GM21576 (cell line): ENCODE measurements around the gene TNS1.
"Not testable (repeated sequence)": the region's sequence is repeated elsewhere in the genome, so short reads cannot be mapped to it uniquely, and the experiment has no call there.

ENCODE experiments used
- ATAC-seq: cut with Tn5 transposase; IDR thresholded peaks from one replicate; pipeline ENCODE4 v1.9.1; 2021; ENCODE audit warnings: mild to moderate bottlenecking, moderate library complexity; ENCODE audit not compliant: unreplicated experiment

Gene TNS1

GRCh38 chr2:217790681-217791392 lies 212.0 kb downstream of the TNS1 start:
- ATAC-seq, result no peak

DNA sequence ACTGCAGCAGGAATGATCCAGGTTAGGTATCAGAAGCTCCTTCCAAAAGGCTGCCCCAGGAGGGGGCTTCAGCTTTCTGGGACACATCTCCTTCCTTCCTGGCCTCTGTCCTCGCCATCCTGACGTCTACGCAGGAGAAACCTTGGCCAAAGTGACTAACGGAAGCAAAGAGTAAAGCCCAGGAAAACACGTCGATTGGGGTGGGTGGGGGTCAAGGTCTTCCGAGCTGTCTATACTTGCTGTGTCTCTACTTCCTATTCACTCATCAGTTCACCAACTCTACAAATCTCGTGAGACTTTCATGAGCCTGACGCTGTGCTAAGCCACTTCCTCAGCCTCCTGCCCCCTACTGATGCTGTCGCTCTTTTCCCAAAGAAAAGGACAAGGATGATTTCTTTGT lies 212.6 kb downstream of the TNS1 start:
- no peak for ATAC-seq

DNA sequence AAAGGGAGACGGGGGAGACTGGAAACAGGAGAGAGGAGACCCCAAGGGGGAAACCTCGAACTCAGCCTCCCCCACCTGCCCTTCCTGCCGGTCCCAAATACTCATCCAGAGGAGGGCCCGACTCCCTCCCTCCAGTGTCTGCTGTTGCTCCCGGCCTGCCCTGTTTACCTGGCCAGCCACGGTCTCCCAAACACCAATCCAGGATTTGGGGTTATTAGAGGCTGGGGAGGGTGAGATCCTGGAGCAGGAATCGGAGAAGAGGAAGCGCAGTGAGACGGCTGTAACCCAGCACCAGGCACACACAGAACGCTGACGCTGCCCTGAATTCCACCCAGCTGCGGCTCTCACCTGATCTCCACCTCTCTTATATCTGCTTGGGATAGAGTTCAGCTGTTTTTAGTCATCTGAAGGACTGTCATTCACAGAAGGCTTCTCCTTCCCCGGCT lies 213.0 kb downstream of the TNS1 start:
- ATAC-seq, result no peak

- no peak for ATAC-seq
These were observed 213.6 kb downstream of the TNS1 start for GRCh38 chr2:217789003-217789735.

DNA sequence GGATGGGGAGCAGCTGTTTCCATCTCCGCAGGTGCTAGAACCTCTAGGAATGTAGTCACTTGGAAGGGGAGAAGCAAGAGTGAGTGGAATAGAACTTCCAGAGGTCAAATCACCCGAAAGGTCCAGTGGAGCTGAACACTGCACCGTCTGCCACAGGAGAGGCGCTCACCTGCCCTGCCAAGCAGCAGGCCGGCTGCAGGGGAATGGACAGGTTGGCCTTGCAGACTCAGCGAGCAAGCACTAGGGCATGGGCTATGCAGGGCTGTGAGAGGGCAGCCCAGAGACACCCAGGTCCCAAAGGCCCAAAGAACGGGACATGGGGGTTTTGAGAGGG lies 214.2 kb downstream of the TNS1 start:
- ATAC-seq, result no peak

DNA sequence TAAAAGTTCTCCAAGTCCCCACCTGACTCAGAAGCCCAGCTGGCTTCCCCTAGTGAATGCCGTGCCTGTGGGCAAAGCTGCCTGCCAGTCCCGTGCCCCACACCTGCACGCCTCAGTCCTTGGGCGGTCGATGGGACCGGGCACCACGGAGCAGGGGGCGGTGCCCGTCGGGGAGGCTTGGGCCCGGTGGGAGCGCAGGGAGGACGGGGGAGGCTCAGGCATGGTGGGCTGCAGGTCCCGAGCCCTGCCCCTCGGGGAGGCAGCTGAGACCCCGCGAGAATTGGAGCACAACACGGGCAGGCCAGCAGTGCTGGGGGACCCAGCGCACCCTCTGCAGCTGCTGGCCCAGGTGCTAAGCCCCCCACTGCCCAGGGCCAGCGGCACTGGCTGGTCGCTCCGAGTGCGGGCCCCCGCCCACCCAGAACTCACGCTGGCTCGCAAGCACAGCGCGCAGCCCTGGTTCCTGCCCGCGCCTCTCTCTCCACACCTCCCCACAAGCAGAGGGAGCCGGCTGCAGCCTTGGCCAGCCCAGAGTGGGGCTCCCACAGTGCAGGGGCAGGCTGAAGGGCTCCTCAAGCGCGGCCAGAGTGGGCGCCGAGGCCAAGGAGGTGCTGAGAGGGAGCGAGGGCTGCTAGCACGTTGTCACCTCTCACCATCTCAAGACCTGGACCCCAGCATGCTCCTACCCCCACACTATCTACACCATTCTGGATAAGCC lies 215.5 kb downstream of the TNS1 start:
- ATAC-seq, result no peak

DNA sequence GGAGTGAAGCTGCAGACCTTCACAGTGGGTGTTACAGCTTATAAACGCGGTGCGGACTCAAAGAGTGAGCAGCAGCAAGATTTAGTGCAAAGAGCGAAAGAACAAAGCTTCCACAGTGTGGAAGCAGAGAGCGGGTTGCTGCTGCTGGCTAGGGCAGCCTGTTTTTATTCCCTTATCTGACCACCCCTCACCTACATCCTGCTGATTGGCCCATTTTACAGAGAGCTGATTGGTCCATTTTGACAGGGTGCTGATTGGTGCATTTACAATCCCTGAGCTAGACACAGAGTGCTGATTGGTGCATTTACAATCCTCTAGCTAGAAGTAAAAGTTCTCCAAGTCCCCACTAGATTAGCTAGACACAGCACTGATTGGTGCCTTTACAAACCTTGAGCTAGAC lies 216.2 kb downstream of the TNS1 start:
- ATAC-seq, result not testable (repeated sequence)

DNA sequence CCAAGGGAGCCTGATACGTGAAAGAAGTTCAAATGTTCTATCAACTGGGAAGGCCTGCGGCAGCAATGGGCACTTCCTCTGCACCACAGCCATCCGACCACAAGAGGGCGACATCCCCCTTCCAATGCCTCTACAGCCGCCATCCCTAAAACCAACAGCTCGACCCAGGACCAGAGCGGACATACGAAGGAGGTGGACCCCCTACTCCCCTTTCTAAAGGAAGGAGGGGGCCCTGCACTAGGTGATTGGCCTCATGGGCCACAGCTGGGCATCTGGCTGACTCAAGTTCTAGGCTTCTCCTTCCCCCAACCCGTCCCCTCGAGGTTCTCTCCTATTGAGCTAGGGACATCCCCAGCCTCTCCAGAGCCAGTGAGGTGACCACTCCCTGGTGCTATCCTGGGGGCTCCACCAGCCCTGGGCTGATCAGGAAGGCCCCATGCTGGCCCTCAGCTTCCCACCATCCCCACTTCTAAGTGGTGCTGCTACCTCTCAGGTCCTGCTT lies 217.2 kb downstream of the TNS1 start:
- ATAC-seq, result no peak

DNA sequence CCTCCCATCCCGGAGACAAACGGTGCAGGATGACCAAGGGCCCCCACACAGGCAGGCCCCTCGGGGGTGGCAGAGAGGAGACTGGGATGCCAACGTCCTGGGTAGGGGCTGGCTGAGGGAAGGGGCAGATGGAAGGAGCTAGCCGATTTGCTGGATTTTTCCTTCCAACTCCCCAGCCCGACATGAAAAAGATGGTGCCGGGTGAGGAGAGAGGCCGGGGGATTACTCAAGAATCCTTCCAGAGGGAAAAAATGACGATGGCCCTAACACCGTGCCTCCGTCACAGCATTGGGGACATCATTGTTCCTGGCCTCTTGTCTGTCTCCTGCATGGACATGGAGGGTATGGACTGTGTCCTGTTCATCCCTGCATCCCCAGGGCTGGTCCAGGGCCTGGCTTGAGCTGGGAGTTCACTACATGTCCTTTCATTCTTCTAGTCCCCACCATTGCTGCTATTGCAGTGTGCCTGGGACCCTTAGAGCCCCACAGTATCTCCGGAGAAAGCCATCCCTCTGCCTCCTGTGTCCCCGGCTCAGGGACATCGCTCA lies 217.7 kb downstream of the TNS1 start:
- ATAC-seq, result no peak

- ATAC-seq, result no peak
These were observed 219.6 kb downstream of the TNS1 start for GRCh38 chr2:217783243-217783642.

- ATAC-seq, result no peak
These were observed 224.9 kb downstream of the TNS1 start for GRCh38 chr2:217777906-217778305.

- ATAC-seq, result no peak
These were observed 226.2 kb downstream of the TNS1 start for GRCh38 chr2:217776631-217777030.

- ATAC-seq, result no peak
These were observed 226.8 kb downstream of the TNS1 start for GRCh38 chr2:217775920-217776503.

DNA sequence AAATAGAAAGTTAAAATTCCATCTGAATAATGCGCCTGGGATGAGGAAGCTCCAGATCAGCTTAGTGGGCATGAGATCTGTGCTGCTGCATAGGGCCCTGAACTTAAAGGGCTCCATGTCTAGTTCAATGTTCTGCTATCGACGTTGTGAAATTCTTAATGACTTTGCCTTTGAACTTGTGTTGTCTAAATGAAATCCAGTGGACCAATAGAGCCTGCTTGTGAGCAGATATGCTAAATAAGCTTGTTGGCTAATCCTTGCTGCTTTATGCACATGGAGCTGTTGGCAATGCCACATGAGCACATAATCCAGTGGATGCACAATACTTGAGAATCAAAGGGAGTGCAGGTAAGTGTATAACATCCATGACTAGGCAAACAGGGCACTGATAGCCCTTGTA lies 228.6 kb downstream of the TNS1 start:
- no peak for ATAC-seq

DNA sequence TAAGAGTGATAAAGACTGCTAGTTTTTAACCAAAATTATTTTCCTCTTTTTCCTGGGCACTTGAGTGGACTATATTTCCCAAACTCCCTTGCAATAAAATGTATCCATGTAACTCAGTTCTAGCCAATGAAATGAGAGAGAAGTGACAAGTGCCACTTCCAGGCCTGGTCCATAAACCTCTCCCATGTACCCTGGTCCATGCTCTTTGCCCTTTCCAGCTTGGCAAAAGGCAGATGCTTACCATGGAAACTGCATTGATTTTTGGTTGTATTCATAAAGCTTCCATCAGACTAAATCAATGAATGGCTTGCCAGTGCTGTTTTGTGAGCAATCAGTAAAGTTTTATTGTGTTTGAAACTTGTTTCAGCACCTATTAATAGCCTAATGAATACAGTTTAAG lies 229.3 kb downstream of the TNS1 start:
- no peak for ATAC-seq

DNA sequence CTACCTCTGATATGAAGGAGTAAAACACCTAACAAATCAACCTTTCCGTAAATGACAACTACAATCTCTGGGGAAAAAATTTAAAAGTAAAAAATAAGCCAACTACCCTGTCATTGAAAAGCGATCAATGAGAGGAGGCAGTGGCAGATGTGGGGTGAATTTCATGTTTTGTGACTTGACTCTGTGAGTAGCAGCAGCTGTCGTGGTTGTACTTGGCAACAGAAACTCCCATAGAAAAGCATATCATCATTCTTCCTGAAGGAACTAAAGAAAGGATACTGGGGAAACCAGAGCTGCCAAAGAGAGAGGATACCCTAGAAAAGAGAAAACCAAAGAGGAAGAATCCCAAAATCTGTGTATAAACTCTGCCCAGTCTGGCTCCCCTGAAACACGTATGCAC lies 236.4 kb downstream of the TNS1 start:
- ATAC-seq, result no peak

DNA sequence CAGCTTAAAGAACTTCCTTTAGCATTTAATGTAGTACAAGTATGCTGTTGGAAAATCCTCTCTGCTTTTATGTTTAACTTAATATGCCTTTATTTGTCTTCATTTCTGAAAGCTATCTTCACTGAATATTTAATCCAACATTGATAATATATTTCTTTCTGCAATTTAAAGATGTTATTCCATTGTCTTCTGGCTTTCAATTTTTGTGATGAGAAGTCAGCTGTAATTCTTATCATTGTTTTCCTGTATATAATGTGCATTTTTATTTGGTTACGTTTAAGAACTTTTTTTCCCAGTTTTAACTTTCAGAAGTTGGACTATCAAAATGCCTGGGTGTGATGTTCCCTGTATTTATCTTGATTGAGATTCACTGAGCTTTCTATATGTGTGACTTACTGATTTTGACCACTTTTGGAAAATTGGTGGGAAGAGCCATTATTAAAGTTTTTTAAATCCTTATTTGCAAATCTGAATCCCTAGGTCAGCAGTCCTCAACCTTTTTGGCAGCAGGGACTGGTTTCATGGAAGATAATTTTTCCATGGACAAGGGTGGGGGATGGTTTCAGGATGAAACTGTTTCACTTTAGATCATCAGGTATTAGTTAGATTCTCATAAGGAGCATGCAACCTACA lies 241.0 kb downstream of the TNS1 start:
- no peak for ATAC-seq

DNA sequence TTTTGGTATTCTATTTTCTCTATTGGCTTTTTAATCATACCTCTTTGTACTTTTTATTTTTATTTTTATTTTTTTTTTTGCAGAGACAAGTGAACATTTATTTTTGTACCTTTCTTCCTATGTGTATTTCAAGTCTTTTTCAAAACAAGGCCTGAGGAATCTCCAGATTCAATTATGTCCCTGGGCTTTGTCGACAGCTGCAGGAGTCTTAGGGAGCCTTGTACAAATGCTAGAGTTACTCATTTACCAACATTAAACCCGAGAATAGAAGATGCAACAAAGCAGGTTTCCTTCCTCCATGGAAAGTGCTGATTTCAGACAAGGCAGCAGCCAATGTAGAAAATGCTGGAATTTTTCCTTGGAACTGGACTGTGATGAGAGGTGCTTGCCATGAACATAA lies 242.8 kb downstream of the TNS1 start:
- no peak for ATAC-seq

GRCh38 chr2:217757108-217757463 lies 245.7 kb downstream of the TNS1 start:
- no peak for ATAC-seq

- ATAC-seq, result no peak
These were observed 246.3 kb downstream of the TNS1 start for GRCh38 chr2:217756375-217757107.
